Suppressor macrophage (primary cell): ENCODE results near the gene RAPGEF5.

ENCODE experiments used
- DNase-seq, 4 experiments: peaks; one replicate each; pipeline ENCODE4 v3.0.0-alpha.2; 2020 to 2022

RAPGEF5 gene

DNA sequence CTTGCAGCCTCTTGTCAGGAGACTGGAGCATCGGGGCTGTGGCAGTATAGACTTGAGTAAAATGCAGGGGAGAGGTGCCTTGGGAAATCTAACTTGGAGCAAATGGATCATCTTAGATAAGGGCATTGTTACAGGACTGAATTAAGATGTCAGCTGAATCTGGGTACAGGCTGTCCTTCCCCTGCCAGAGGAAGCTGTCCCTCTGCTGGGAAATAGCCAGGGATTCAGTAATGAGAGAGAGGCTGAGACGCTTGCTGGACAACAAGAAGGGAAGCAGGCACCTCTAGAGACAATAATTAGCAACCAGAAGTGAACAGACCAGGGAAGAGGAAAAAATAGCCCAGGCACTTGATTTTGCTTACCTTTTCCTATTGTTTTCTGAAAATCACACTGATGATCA, 20.7 kb upstream of the RAPGEF5 start:
- DNase-seq: no peak

DNA sequence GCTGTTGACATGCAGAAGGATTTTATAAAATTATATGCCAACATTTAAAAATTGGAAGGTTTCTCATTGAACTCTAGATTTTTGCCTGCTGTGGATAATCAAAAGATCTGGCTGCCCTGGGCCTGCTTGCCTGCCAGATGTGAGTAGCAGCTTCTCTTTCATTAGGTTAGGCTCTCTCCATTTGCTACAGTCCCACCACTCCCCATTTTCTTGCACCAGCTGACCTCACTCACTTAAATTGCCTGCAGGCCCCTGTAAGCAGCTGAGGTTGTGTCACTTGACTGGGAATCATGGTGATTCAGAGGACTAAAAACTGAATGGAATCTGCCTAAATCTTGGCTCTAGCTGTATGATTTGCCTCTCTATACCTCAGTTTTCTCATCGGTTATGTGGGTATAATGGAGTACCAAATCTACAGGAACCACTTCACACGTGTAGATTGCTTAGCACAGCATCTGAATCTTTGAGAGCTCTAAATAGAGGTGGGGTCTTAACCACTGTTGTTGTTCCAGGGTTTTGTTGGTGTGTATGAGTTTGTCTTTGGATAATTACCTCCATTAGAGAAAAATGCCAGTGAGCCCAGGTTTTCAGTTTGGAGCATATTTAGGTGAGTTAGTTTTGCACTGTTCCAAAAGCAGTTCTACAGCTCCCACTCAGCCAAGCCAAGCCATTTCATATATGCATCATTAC, 18.6 kb upstream of the RAPGEF5 start:
- DNase-seq: no peak

DNA sequence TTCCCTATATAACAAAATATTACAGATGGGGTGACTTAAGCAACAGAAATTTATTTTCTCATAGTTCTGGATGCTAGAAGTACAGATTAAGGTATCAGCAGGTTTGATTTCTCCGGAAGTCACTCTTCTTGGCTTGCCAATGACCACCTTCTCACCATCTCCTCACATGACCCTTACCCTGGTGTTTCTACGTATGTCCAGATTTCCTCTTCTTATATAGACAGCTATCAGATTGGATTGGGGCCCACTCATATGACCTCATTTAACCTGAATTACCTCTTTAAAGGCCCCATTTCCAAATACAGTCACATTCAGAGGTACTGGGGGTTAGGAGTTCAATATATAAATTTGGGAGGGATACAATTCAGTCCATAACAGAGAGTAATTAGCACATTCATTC, 17.0 kb upstream of the RAPGEF5 start:
- no peak for DNase-seq

DNA sequence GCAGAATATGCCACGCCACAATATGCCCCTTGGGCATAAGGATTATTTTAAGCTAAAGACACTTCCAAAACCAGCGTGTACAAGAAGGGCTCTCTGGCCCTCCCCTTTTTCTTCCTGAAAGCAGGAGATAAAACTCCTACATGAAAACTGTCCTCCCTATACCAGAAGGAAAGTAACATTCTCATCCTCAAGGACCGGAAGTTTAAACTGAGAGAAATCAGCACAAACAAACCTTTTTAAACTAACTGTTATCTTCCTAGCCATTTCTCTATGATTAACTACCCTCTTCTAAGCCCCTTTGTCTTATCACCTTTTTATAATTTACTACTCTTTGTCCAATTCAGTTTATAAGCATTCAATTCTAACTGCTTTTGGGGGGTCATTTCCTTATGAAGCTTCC, 16.4 kb upstream of the RAPGEF5 start:
- no peak for DNase-seq

DNA sequence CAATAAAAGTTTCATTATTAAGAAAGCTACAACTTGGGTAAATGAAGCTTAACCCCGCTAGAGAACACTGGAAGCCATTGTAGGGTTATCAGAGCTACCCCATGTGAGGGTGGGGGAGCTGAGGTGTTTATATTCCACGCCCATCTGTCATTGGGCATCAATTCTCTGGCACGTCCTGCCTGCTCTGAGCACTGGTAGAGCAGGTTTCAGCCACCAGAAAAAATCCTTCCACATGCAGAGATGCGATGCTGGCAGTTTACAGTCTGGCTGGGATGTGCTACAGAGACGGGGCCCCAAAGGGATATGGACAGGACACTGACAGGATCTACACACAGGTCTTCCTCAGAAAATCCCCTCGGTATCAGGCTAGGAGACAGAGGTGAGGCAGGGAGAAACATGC, 15.9 kb upstream of the RAPGEF5 start:
- DNase-seq: no peak

DNA sequence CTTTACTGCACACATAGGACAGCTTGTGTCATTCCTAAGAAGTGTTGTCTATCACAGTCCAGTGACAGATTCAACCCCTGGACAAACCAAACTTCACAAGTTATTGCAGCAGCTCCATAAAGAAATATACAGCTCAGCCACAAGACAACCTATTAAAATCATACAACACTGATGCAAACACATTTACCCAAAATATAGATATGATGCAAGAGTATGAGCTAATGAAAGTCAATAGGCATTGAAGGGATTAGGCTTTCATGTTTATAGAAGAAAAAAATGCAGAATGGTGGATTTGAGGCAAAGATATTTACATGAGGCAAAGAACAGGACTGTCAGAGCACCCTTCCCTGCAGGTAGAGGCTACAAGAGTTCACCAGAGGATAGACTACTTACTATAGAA, 14.9 kb upstream of the RAPGEF5 start:
- no peak for DNase-seq

DNA sequence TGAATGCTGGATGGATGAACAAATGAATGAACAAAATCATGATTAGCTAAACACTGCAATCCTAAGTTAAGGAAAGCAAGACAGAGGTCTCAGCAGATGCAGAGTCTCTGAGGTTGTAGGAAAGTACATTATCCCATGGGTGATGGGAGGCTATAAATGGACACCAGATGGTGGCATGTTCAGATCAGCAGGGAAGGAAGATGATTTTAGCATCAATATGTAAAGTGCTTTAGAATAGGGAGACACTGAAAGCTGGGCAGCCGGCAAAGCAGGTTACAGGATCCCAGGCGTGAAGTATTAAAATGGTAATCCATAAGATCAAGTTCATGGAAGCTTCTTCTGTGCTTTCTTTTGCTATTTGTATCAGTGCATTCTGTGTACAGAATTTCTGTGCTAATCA, 7.9 kb upstream of the RAPGEF5 start:
- DNase-seq: no peak

DNA sequence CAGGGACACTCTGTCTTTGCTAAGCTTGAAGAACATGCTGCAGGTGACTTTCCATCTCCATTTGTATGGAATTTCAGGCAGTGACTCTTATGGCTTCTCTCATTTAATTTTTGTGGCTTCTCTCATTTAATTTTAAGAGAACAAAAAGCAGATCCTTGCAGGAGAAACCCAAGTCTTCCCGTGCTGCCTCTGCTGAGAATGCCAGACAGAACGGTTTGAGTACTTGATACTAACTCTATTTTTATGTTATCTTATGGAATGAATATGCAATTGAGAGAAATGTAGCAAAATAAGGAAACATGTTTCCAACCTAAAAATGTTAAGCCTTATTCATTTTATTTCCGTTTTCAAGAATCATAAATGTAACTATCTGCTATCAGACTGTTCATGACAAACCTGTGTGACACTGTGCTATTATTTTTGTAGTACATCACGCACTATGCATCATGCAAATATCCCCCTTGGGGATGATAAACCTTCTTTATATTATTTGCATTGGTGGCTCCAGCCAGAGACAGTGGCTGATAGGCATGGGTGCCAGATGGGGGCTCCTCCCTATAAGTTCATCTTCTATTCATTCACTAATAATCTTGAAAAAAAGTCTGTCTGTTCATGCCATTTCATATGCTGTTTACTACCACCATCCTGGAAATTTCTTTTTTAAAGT, 6.9 kb upstream of the RAPGEF5 start:
- no peak for DNase-seq

DNA sequence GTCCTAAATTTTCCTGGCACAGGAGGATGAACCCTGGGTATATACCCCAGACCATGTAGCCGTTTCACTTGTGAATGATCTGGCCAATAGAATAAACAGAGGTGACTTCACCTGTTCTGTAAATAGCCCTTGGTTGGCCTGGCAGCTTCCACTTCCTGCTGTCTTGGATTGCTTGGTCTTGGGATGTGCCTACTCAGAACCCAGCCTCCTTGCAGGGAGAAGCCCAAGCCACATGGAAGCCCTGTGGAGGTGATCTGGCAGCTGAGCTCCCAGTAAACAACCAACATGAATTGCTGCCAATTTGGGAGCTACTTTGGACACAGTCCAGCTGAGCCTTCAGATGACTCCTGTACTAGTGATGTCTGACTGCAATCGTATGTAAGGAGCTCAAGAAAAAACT, 4.8 kb upstream of the RAPGEF5 start:
- no peak for DNase-seq

DNA sequence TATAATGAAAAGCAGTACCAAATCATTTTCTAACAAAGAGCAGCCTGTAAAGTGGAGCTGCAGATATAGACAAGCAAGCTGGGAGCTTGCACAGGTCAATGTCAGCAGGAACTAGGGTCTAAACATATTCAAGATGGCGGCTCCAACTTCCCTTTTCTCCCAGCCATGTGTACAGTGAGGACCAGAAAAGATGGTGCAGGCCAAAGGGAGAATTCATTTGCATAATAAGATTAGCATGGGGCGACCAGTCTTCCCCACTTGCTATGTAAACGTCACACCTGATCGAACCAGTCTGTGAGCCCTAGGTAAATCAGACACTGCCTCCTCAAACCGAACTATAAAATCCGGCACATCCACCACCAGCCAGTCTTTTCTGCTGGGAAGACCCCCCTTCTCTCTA, 4.4 kb upstream of the RAPGEF5 start:
- no peak for DNase-seq

DNA sequence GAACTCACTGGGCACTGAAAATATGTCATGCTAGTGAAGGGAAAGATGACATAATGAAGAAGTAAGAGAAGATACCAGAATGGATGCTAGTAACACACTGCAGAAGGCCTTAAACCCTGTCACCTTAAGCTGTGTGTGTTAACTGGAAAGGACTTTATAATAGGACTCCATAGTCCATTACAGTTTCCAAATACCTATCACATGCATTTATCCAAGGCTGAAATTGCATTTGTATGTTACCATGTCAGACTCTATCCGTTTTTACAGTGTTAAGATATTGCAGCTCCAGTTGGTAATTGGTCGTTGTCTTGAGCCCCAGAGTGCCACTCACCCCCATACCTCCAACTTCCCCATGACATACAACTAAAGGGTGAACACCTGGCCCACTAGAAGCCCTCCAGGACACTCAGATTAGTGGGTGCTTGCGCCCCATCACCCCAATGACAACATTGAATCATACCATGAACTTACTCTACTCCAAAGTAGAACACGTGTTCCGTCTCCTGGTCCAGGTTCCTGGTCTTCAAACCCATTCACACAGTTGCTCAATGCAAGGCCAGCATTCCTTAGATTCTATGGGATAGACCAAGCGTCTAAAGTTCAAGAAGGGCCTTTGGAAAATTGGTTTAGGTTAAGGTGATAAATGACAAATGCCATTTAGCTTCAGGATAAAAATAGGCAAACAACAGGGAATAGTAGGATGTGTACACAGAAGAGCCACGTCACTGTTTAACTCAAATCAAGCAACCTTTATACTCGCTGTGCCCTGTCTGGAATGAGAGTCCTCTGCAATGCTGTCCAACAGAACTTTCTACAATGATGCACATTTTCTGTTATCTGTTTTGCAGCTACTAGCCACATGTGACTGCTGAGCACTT, 2.1 kb upstream of the RAPGEF5 start:
- DNase-seq: no peak

DNA sequence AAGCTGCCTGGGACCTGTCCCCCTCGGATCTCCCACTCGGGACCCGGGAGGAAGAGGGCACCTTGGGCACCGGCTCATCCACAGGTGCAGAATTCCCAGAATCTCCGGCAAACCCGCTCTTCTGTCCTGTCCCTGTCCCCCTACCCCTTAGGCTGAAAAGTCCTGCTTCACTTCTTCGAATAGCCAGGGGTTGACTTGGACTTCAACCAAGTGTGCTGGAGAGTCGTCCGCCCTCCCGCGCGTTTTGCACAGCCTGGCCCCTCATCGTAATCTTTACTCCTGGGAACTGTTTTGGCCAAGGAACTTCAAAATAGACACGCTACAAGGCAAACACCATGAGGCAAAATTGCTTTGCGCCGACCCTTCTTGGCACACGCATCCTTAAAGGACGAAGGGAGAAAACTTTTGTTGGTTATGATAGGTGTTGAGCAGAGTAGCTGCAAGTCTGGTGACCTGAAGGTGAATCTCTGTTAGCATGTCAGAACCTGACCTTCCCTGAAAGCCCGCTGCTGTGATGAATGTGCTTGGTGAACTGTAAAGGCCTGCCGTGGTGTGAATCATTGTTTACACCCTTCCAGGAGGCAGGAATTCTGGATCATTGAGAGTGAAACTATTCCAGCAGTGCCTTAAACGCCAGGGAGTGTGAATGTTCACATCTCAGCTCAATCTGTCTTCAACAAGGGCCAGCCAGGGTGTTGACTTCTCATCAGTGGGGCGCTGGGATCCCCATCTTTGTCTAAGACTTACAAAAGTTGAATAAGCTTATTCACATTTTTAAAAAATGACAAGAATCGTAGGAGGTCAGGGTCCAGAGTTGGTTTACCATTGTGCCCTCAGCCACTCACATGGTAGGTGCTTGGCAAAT, 589 bp upstream of the RAPGEF5 start:
- no peak for DNase-seq

DNA sequence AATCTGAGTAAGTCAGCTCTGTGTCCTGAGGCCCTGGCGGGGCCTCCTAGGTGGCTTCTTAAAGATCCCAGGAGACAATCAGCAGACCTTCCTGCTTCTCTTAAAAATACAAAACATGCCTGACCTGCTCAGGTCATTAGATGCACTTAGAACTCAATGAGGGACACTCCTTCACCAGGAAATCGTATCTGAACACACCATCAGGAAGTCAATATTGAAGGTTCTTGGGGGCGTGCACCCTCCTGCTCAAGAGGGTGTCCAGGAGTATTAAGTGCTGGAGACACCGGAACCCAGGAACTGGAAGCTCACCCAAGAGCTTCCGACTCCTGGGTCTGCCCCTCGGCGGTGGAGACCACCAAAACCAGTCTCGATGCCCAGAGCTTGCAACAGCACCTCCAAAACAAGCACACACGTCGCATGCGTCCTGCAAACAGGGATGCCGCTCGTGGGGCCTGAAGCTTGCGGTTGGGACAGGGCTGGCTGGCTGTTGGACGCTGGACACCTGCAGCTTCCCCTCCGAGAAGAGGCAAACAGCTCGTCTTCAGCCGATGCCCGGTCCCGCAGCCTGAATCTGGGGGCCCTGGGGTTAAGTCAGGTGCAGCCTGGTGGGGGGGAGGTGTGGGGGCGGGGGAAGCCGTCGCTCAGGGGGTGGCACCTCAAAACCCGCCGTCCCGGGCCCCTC, 803 bp downstream of the RAPGEF5 start:
- no peak for DNase-seq

DNA sequence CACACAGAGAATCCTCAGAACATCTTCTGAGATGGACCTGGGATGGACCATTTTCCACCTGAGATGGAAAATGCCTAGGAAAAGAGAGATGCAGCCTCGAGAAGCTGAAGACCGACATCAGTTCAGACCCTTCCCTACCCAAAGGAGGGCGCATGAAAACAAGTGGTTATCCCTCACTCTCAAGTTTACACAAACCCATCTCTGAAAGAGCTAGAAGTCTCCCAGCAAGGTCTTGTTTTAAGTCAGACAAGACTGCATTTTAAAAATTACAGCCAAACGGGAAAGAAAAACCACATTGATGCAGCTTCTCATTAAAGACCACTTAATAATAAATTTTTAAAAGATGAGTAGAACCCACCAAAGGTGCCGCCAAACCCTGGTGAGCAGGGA, 1.3 kb downstream of the RAPGEF5 start:
- DNase-seq: no peak

DNA sequence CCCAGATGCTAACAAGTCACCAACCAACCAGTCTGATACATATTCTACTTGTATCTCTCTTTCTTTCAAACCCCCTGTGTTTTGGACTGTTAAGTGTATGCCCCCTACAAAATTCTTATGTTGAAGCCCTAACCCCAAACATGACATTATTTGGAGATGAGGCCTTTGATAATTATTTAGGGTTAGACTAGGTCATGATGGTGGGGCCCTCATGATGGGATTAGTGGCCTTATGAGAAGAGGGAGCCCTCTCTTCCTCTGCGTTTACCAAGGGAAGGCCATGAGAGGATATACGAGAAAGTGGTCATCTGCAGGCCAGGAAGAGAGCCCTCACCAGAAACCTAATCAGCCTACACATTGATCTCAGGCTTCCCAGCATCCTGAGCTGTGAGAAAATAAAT, 2.5 kb downstream of the RAPGEF5 start:
- no peak for DNase-seq

DNA sequence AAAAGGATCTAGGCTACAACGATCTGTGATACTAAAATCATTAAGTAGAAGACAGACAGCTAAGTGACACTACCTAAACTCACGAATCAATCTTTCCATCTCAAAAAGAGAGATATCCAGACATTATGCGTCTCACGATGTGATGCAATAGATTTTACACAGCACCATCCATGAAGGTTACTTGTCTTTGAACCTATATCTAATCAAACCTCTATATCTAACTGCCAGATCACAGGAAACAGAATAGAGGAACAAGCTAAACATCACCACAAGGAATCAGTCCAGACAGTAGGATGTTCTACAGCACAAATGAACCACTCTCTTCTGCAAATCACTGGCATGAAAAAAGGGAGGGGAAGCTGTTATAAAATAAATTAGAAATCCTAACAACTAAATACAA, 4.1 kb downstream of the RAPGEF5 start:
- no peak for DNase-seq

DNA sequence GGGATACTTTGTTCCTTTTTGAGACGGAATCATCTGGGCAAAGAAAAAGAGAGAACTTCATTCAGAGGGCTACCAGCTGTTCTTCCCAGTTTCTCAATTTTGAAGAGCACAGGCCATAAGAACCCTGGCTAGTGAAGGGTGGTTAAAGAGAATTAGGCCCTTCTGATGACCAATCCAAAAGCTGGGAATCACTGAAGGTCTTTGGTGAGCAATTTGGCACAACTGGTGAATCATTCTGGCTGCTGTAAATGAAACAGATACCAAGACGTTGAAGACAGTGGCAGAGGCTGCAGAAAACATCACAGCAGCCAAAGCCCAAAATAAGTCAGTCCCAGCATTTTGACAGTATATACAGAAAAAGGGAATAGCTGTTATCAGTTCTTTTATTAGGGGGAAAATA, 5.1 kb downstream of the RAPGEF5 start:
- DNase-seq: no peak

DNA sequence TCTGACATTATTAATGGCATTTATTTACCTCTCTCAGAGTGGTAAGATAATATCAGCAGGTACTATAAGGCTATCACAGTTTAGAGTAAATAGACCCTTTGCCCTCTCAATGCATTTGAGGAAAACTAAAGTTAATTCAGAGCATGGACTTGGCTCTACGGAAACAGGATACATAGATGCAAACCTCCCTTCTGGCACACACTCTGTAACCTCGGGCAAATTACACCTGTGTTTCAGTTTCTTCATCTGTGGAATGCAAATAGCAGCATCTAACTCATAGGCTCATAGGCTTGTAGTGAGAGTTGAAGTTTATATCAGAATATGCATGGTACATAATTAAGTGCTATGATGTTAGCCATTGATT, 5.6 kb downstream of the RAPGEF5 start:
- no peak for DNase-seq

DNA sequence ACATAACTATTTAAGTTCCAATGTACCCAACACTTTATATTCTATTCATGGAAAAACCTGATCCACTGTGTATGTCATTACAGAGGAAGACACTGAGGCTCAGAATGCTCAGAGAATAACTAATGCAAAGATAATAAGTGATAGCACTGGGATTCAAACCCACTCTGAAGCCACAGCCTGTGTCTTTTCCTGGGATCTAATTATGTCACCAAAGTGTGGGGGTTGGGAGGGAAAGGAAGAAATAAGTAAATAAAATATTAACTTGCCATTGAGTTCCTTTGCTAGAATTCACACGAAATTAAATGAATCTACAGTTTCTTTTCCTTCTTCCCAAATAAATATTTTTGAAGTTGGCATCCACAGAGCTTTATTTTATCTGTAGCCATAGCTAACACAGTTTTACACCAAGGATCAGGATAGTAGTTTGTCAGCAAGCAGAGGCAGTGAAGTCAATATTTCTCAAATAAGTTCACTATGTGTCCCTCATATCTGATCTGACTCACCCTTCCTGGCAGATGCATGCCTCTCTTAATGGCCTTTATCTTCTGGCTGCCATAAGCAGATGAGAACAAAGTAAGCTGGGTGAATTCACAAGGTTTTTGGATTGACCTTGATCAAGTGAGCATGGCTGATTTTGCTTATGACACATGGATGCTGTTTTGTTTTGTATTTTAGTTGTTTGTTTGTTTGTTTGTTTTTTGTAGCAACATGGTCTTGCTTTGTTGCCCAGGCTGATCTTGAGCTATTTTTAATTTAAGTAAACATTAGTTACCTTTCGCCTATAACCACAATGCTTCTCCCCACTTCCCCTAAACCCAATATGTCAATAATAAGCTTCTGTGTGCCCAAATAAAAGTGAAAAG, 6.3 kb downstream of the RAPGEF5 start:
- no peak for DNase-seq

DNA sequence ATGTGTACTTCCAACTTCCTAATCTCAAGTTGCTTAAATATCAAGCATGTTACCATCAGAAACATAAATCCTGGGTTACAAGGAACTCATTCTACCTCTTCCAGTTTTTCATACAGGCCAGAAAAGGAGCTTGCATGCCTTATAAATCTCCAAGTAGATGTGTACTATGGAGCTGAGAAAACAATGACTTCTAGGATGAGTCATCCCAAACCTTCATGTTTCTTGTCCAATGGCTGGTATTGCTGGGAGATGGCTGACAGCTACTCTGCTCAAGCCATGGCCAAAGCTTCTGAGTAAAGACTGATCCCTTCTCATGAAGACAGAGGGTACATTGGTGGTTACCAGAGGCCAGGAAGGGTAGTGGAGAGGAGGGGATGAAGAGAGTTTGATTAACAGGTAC, 8.6 kb downstream of the RAPGEF5 start:
- no peak for DNase-seq

DNA sequence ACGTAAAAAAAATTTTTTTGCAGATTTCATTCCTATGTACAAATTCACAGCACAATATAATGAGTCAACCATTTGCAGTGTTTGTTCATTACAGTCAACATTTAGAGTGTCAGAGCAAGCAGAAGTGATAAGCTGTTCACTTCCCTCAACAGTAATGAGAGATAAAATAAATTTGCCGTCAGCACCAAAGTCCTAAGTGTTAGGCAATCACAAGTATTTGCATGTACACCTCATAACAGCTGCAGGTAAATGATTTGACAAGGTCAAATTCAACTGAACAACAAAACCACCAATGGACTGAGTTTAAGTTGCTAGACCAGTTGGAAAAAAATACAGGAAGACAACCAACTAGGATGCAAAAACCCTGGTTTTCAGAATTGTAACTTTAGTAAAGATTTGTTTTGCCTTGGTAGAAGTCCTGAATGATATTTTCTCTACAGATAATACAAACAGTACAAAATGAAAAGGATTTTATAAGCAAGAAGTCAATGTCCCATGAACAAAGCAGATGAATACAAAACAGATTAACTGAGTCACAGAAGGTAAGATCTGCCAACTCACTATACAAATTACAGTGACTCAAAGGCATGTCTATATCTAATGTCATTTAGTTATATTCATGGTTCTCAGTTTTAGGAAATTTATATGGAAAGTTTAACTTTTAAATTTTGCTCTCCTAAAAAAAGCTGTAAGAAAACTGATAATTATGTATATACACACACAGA, 10.4 kb downstream of the RAPGEF5 start:
- no peak for DNase-seq
